ENCODE data around the gene CACNG3. TPM values are rescaled to one million over a fixed set of nuclear protein-coding genes. Genes with fewer than 3 reads are reported as not detected.

CACNG3 gene
- total RNA-seq, 1 donor from 2014 or later: not detected

GRCh38 chr16:24394341-24394740 lies 138.2 kb downstream of the CACNG3 start:
- Histone ChIP-seq H3K4me3 (no peak overlapping the region), H3K27ac (no peak overlapping the region), H3K4me1 (no peaks in the 10 kb centered on the region), H3K36me3 (no peaks in the 10 kb centered on the region), H3K9me3 (no peaks in the 10 kb centered on the region), H3K27me3 (no peaks in the 10 kb centered on the region)
- no peak for TF ChIP-seq CTCF (IDR thresholded peaks at IDR 0.05)
- intact Hi-C loops (cut with DNase I): no loop called here
- DNase-seq (ENCODE audit: low spot score in 2 of 2): no peak

GRCh38 chr16:24396350-24397271 lies 140.5 kb downstream of the CACNG3 start:
- DNase-seq (ENCODE audit: low spot score in 2 of 2): no peak
- Histone ChIP-seq H3K9me3 (no peaks in the 10 kb centered on the region), H3K36me3 (no peaks in the 10 kb centered on the region), H3K27me3 (no peaks in the 10 kb centered on the region), H3K4me3 (no peak overlapping the region), H3K4me1 (no peaks in the 10 kb centered on the region), H3K27ac (no peak overlapping the region)
- TF ChIP-seq CTCF (IDR thresholded peaks at IDR 0.05): no peak
- intact Hi-C loops (cut with DNase I): no loop called here

DNA sequence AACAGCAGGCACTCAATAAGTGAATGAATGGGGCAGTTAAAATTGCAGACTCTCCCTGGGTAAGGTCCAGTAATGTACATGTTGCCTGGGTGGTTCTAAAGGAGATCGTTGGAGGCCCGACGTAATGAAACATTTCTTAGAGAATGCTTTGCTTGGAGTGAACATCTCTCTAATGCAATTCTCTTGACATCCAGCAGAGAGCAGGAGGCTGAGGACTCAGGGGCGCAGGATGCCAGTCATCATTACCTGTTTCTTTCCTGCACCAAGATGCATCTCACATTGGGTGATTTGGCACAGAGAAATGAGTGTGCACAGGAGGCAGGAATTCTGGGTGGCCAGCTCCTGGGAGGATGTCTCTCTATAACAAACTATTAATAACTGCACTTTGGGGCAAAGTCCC lies 152.9 kb downstream of the CACNG3 start:
- no peak for DNase-seq (ENCODE audit: low spot score in 2 of 2)
- Histone ChIP-seq H3K27me3 (no peaks in the 10 kb centered on the region), H3K27ac (no peak overlapping the region), H3K4me3 (no peak overlapping the region), H3K9me3 (no peaks in the 10 kb centered on the region), H3K36me3 (no peaks in the 10 kb centered on the region), H3K4me1 (no peaks in the 10 kb centered on the region)
- TF ChIP-seq CTCF (IDR thresholded peaks at IDR 0.05): no peak
- intact Hi-C loops (cut with DNase I): no loop called here

Data from ascending aorta (tissue), 2 donors.